ENCODE measurements around the gene RANBP2. TPM values are rescaled to one million over a fixed set of nuclear protein-coding genes. Genes with fewer than 3 reads are reported as not detected.
"Not testable (repeated sequence)": the region's sequence is repeated elsewhere in the genome, so short reads cannot be mapped to it uniquely, and the experiment has no call there.

Gene RANBP2
- total and polyA plus RNA-seq, 4 donors, result 9.1 to 51.7 (median 22.9) TPM

GRCh38 chr2:108757973-108758372 lies 38.7 kb downstream of the RANBP2 start:
- H3K9me3 ChIP-seq (ENCODE audit: control insufficient read depth in 4 of 4, low read length in 3 of 4); H3K4me3 ChIP-seq (ENCODE audit: low read depth in 1 of 3, low read length in 3 of 3); H3K4me1 ChIP-seq (ENCODE audit: control insufficient read depth in 4 of 4, insufficient read depth in 4 of 4, low read length in 3 of 4); H3K27me3 ChIP-seq (ENCODE audit: control insufficient read depth in 4 of 4, insufficient read depth in 4 of 4, low read length in 3 of 4); H3K9ac ChIP-seq (ENCODE audit: low read depth in 1 of 2, low read length in 2 of 2); H3K27ac ChIP-seq (ENCODE audit: low read depth in 1 of 2, low read length in 2 of 2); DNase-seq (ENCODE audit: low spot score): not testable (repeated sequence)
- WGBS, result 98% methylated on average over 9 of the region's 9 CpGs
- peaks cover 0 to 11% (median 6%) of the 10 kb centered on the region in 4 donors for H3K36me3 ChIP-seq (ENCODE audit: control insufficient read depth in 4 of 4, insufficient read depth in 3 of 4, low read depth in 1 of 4, low read length in 3 of 4)

GRCh38 chr2:108762618-108763017 lies 43.3 kb downstream of the RANBP2 start:
- not testable (repeated sequence) for H3K9ac ChIP-seq (ENCODE audit: low read depth in 1 of 2, low read length in 2 of 2); H3K4me1 ChIP-seq (ENCODE audit: control insufficient read depth in 4 of 4, insufficient read depth in 4 of 4, low read length in 3 of 4); H3K27ac ChIP-seq (ENCODE audit: low read depth in 1 of 2, low read length in 2 of 2); H3K9me3 ChIP-seq (ENCODE audit: control insufficient read depth in 4 of 4, low read length in 3 of 4); H3K27me3 ChIP-seq (ENCODE audit: control insufficient read depth in 4 of 4, insufficient read depth in 4 of 4, low read length in 3 of 4); DNase-seq (ENCODE audit: low spot score); H3K4me3 ChIP-seq (ENCODE audit: low read depth in 1 of 3, low read length in 3 of 3)
- H3K36me3 ChIP-seq (ENCODE audit: control insufficient read depth in 4 of 4, insufficient read depth in 3 of 4, low read depth in 1 of 4, low read length in 3 of 4), result peaks cover 10 to 33% (median 25%) of the 10 kb centered on the region in 4 donors

- H3K27ac ChIP-seq (ENCODE audit: low read depth in 1 of 2, low read length in 2 of 2); H3K9me3 ChIP-seq (ENCODE audit: control insufficient read depth in 4 of 4, low read length in 3 of 4); H3K4me1 ChIP-seq (ENCODE audit: control insufficient read depth in 4 of 4, insufficient read depth in 4 of 4, low read length in 3 of 4); DNase-seq (ENCODE audit: low spot score); H3K9ac ChIP-seq (ENCODE audit: low read depth in 1 of 2, low read length in 2 of 2); H3K27me3 ChIP-seq (ENCODE audit: control insufficient read depth in 4 of 4, insufficient read depth in 4 of 4, low read length in 3 of 4); H3K4me3 ChIP-seq (ENCODE audit: low read depth in 1 of 3, low read length in 3 of 3): not testable (repeated sequence)
- H3K36me3 ChIP-seq (ENCODE audit: control insufficient read depth in 4 of 4, insufficient read depth in 3 of 4, low read depth in 1 of 4, low read length in 3 of 4), result peaks cover 9 to 33% (median 26%) of the 10 kb centered on the region in 4 donors
- 92% methylated on average over 5 of the region's 5 CpGs for WGBS
These were observed 47.4 kb downstream of the RANBP2 start for GRCh38 chr2:108766671-108767070.

GRCh38 chr2:108767859-108768258 lies 48.6 kb downstream of the RANBP2 start:
- H3K27me3 ChIP-seq (ENCODE audit: control insufficient read depth in 4 of 4, insufficient read depth in 4 of 4, low read length in 3 of 4); H3K27ac ChIP-seq (ENCODE audit: low read depth in 1 of 2, low read length in 2 of 2); DNase-seq (ENCODE audit: low spot score); H3K4me1 ChIP-seq (ENCODE audit: control insufficient read depth in 4 of 4, insufficient read depth in 4 of 4, low read length in 3 of 4); H3K9ac ChIP-seq (ENCODE audit: low read depth in 1 of 2, low read length in 2 of 2); H3K4me3 ChIP-seq (ENCODE audit: low read depth in 1 of 3, low read length in 3 of 3); H3K9me3 ChIP-seq (ENCODE audit: control insufficient read depth in 4 of 4, low read length in 3 of 4): not testable (repeated sequence)
- WGBS, result 88% methylated on average over 1 of the region's 2 CpGs
- H3K36me3 ChIP-seq (ENCODE audit: control insufficient read depth in 4 of 4, insufficient read depth in 3 of 4, low read depth in 1 of 4, low read length in 3 of 4), result peaks cover 9 to 42% (median 33%) of the 10 kb centered on the region in 4 donors

- Histone ChIP-seq H3K36me3 (ENCODE audit: control insufficient read depth in 4 of 4, insufficient read depth in 3 of 4, low read depth in 1 of 4, low read length in 3 of 4) (peaks cover 1 to 52% (median 40%) of the 10 kb centered on the region in 4 donors), H3K4me3 (ENCODE audit: low read depth in 1 of 3, low read length in 3 of 3) (no peak overlapping the region), H3K27me3 (ENCODE audit: control insufficient read depth in 4 of 4, insufficient read depth in 4 of 4, low read length in 3 of 4) (no peaks in the 10 kb centered on the region), H3K27ac (ENCODE audit: low read depth in 1 of 2, low read length in 2 of 2) (no peak overlapping the region), H3K9me3 (ENCODE audit: control insufficient read depth in 4 of 4, low read length in 3 of 4) (no peaks in the 10 kb centered on the region), H3K4me1 (ENCODE audit: control insufficient read depth in 4 of 4, insufficient read depth in 4 of 4, low read length in 3 of 4) (no peaks in the 10 kb centered on the region), H3K9ac (ENCODE audit: low read depth in 1 of 2, low read length in 2 of 2) (no peak overlapping the region)
- WGBS, result 95% methylated on average over 3 of the region's 3 CpGs
- no peak for DNase-seq (ENCODE audit: low spot score)
- TF ChIP-seq JUND (IDR thresholded peaks at IDR 0.05) (no peak), HNF4A (conservative IDR thresholded peaks at IDR 0.05) (no peak), CTCF (IDR thresholded peaks at IDR 0.05; ENCODE audit: low read depth, low read length, missing input control) (no peak), ZBTB33 (IDR thresholded peaks at IDR 0.05) (no peak), REST (IDR thresholded peaks at IDR 0.05) (no peak), GABPA (IDR thresholded peaks at IDR 0.05 in 1 of 2, conservative IDR thresholded peaks at IDR 0.05 in 1 of 2) (no peak), RAD21 (IDR thresholded peaks at IDR 0.05) (no peak), EGR1 (IDR thresholded peaks at IDR 0.05; ENCODE audit: low read depth in 2 of 2) (no peak), ATF3 (IDR thresholded peaks at IDR 0.05) (no peak), NR2F2 (IDR thresholded peaks at IDR 0.05) (no peak), HNF4G (IDR thresholded peaks at IDR 0.05) (no peak)
These were observed 57.2 kb downstream of the RANBP2 start for GRCh38 chr2:108776475-108776874.

Data from liver (tissue), 9 donors.